ENCODE measurements around the gene SEPTIN10.

Gene SEPTIN10

GRCh38 chr2:109535217-109535946 is 78.4 kb downstream of the SEPTIN10 start:
- DNase-seq = no peak
- no peak overlapping the region for H3K27ac Mint-ChIP-seq

GRCh38 chr2:109533823-109534222 is 79.9 kb downstream of the SEPTIN10 start:
- Mint-ChIP-seq H3K4me3 (no peak overlapping the region), H3K27me3 (peaks cover 6 to 75% of the 10 kb centered on the region in 2 donors), H3K27ac (no peak overlapping the region), H3K9me3 (no peaks in the 10 kb centered on the region), H3K4me1 (ENCODE audit: low read depth in 2 of 2) (no peaks in the 10 kb centered on the region), H3K36me3 (ENCODE audit: insufficient read depth) (no peaks in the 10 kb centered on the region)
- no peak for DNase-seq
- no peak for ATAC-seq (replicated peaks)

More at GRCh38 chr2:109535217-109535946, 78.4 kb downstream of the SEPTIN10 start:
- no peaks in the 10 kb centered on the region for H3K36me3 Mint-ChIP-seq (ENCODE audit: insufficient read depth)
- H3K27me3 Mint-ChIP-seq = peaks cover 0 to 67% of the 10 kb centered on the region in 2 donors
- no peak overlapping the region for H3K4me3 Mint-ChIP-seq
- no peak for ATAC-seq (replicated peaks)
- no peaks in the 10 kb centered on the region for H3K9me3 Mint-ChIP-seq
- H3K4me1 Mint-ChIP-seq (ENCODE audit: low read depth in 2 of 2) = no peaks in the 10 kb centered on the region

GRCh38 chr2:109532728-109533076 is 81.1 kb downstream of the SEPTIN10 start:
- Mint-ChIP-seq H3K27me3 (peaks cover 8 to 87% of the 10 kb centered on the region in 2 donors), H3K36me3 (ENCODE audit: insufficient read depth) (no peaks in the 10 kb centered on the region), H3K9me3 (no peaks in the 10 kb centered on the region), H3K4me1 (ENCODE audit: low read depth in 2 of 2) (no peaks in the 10 kb centered on the region), H3K4me3 (no peak overlapping the region), H3K27ac (no peak overlapping the region)
- no peak for ATAC-seq (replicated peaks)
- DNase-seq = no peak

- Mint-ChIP-seq H3K9me3 (no peaks in the 10 kb centered on the region), H3K27me3 (peaks cover 14 to 91% of the 10 kb centered on the region in 2 donors), H3K4me1 (ENCODE audit: low read depth in 2 of 2) (no peaks in the 10 kb centered on the region), H3K27ac (no peak overlapping the region), H3K36me3 (ENCODE audit: insufficient read depth) (no peaks in the 10 kb centered on the region), H3K4me3 (no peak overlapping the region)
- DNase-seq = no peak
- no peak for ATAC-seq (replicated peaks)
Measured at GRCh38 chr2:109531896-109532727, 81.7 kb downstream of the SEPTIN10 start.

GRCh38 chr2:109531221-109531620 is 82.5 kb downstream of the SEPTIN10 start:
- H3K36me3 Mint-ChIP-seq (ENCODE audit: insufficient read depth) = no peaks in the 10 kb centered on the region
- no peaks in the 10 kb centered on the region for H3K4me1 Mint-ChIP-seq (ENCODE audit: low read depth in 2 of 2)
- H3K27me3 Mint-ChIP-seq = peaks cover 19 to 95% of the 10 kb centered on the region in 2 donors
- DNase-seq (no peak), ATAC-seq (replicated peaks) (no peak)
- no peak overlapping the region for H3K27ac Mint-ChIP-seq
- no peak overlapping the region for H3K4me3 Mint-ChIP-seq
- no peaks in the 10 kb centered on the region for H3K9me3 Mint-ChIP-seq

GRCh38 chr2:109530712-109531111 is 83.1 kb downstream of the SEPTIN10 start:
- ATAC-seq (replicated peaks) (no peak), DNase-seq (no peak)
- Mint-ChIP-seq H3K9me3 (no peaks in the 10 kb centered on the region), H3K27me3 (peaks cover 19 to 90% of the 10 kb centered on the region in 2 donors), H3K4me1 (ENCODE audit: low read depth in 2 of 2) (no peaks in the 10 kb centered on the region), H3K4me3 (no peak overlapping the region), H3K36me3 (ENCODE audit: insufficient read depth) (no peaks in the 10 kb centered on the region), H3K27ac (no peak overlapping the region)

- Mint-ChIP-seq H3K36me3 (ENCODE audit: insufficient read depth) (no peaks in the 10 kb centered on the region), H3K27ac (no peak overlapping the region), H3K4me3 (no peak overlapping the region), H3K27me3 (peaks cover 19 to 81% of the 10 kb centered on the region in 2 donors), H3K9me3 (no peaks in the 10 kb centered on the region), H3K4me1 (ENCODE audit: low read depth in 2 of 2) (no peaks in the 10 kb centered on the region)
- DNase-seq (no peak), ATAC-seq (replicated peaks) (no peak)
Measured at GRCh38 chr2:109529532-109530449, 84.0 kb downstream of the SEPTIN10 start.

- DNase-seq = no peak
- H3K27ac Mint-ChIP-seq = no peak overlapping the region
- no peak overlapping the region for H3K4me3 Mint-ChIP-seq
- H3K27me3 Mint-ChIP-seq = peaks cover 19 to 75% of the 10 kb centered on the region in 2 donors
- no peaks in the 10 kb centered on the region for H3K36me3 Mint-ChIP-seq (ENCODE audit: insufficient read depth)
- H3K4me1 Mint-ChIP-seq (ENCODE audit: low read depth in 2 of 2) = no peaks in the 10 kb centered on the region
- H3K9me3 Mint-ChIP-seq = no peaks in the 10 kb centered on the region
- no peak for ATAC-seq (replicated peaks)
Measured at GRCh38 chr2:109528811-109529501, 84.8 kb downstream of the SEPTIN10 start.

GRCh38 chr2:109527846-109528705 is 85.7 kb downstream of the SEPTIN10 start:
- no peaks in the 10 kb centered on the region for H3K36me3 Mint-ChIP-seq (ENCODE audit: insufficient read depth)
- ATAC-seq (replicated peaks) = no peak
- no peak for DNase-seq

GRCh38 chr2:109527079-109527478 is 86.7 kb downstream of the SEPTIN10 start:
- H3K27ac Mint-ChIP-seq = no peak overlapping the region
- no peaks in the 10 kb centered on the region for H3K4me1 Mint-ChIP-seq (ENCODE audit: low read depth in 2 of 2)
- H3K27me3 Mint-ChIP-seq = peaks cover 19 to 68% of the 10 kb centered on the region in 2 donors
- DNase-seq = no peak
- H3K36me3 Mint-ChIP-seq (ENCODE audit: insufficient read depth) = no peaks in the 10 kb centered on the region
- H3K9me3 Mint-ChIP-seq = no peaks in the 10 kb centered on the region
- no peak overlapping the region for H3K4me3 Mint-ChIP-seq
- no peak for ATAC-seq (replicated peaks)

More at GRCh38 chr2:109527846-109528705, 85.7 kb downstream of the SEPTIN10 start:
- no peak overlapping the region for H3K4me3 Mint-ChIP-seq
- H3K4me1 Mint-ChIP-seq (ENCODE audit: low read depth in 2 of 2) = no peaks in the 10 kb centered on the region
- H3K9me3 Mint-ChIP-seq = no peaks in the 10 kb centered on the region
- no peak overlapping the region for H3K27ac Mint-ChIP-seq
- H3K27me3 Mint-ChIP-seq = peaks cover 19 to 78% of the 10 kb centered on the region in 2 donors

GRCh38 chr2:109526442-109526970 is 87.3 kb downstream of the SEPTIN10 start:
- Mint-ChIP-seq H3K4me1 (ENCODE audit: low read depth in 2 of 2) (no peaks in the 10 kb centered on the region), H3K9me3 (no peaks in the 10 kb centered on the region), H3K4me3 (no peak overlapping the region), H3K27me3 (peaks cover 19 to 63% of the 10 kb centered on the region in 2 donors), H3K36me3 (ENCODE audit: insufficient read depth) (no peaks in the 10 kb centered on the region), H3K27ac (no peak overlapping the region)
- DNase-seq (no peak), ATAC-seq (replicated peaks) (no peak)

- H3K4me1 Mint-ChIP-seq (ENCODE audit: low read depth in 2 of 2) = no peaks in the 10 kb centered on the region
Measured at GRCh38 chr2:109525836-109526235, 87.9 kb downstream of the SEPTIN10 start.

More at GRCh38 chr2:109525836-109526235, 87.9 kb downstream of the SEPTIN10 start:
- Mint-ChIP-seq H3K27ac (no peak overlapping the region), H3K9me3 (no peaks in the 10 kb centered on the region), H3K4me3 (no peak overlapping the region), H3K27me3 (peaks cover 19 to 56% of the 10 kb centered on the region in 2 donors), H3K36me3 (ENCODE audit: insufficient read depth) (no peaks in the 10 kb centered on the region)
- ATAC-seq (replicated peaks) (no peak), DNase-seq (no peak)

Measured in effector memory CD8-positive, alpha-beta T cell (primary cell).